ENCODE measurements around the gene MAML2.

MAML2 gene

GRCh38 chr11:96256215-96257011, 86.6 kb downstream of the MAML2 start:
- in situ Hi-C loops (cut with HindIII; ENCODE audit: low sequenced_read_pairs) = no loop called here
- no peak for TF ChIP-seq CTCF (IDR thresholded peaks at IDR 0.05; ENCODE audit: low read depth, low read length)
- H3K4me3 ChIP-seq (ENCODE audit: low read depth, low read length) = no peak overlapping the region
- no peak for DNase-seq (ENCODE audit: low read depth, low spot score)

GRCh38 chr11:96254854-96255253, 88.1 kb downstream of the MAML2 start:
- in situ Hi-C loops (cut with HindIII; ENCODE audit: low sequenced_read_pairs) = no loop called here
- TF ChIP-seq CTCF (IDR thresholded peaks at IDR 0.05; ENCODE audit: low read depth, low read length) = no peak
- no peak overlapping the region for H3K4me3 ChIP-seq (ENCODE audit: low read depth, low read length)
- DNase-seq (ENCODE audit: low read depth, low spot score) = no peak

- in situ Hi-C loops (cut with HindIII; ENCODE audit: low sequenced_read_pairs) = no loop called here
- TF ChIP-seq CTCF (IDR thresholded peaks at IDR 0.05; ENCODE audit: low read depth, low read length) = no peak
These were observed 88.9 kb downstream of the MAML2 start for GRCh38 chr11:96254087-96254486.

DNA sequence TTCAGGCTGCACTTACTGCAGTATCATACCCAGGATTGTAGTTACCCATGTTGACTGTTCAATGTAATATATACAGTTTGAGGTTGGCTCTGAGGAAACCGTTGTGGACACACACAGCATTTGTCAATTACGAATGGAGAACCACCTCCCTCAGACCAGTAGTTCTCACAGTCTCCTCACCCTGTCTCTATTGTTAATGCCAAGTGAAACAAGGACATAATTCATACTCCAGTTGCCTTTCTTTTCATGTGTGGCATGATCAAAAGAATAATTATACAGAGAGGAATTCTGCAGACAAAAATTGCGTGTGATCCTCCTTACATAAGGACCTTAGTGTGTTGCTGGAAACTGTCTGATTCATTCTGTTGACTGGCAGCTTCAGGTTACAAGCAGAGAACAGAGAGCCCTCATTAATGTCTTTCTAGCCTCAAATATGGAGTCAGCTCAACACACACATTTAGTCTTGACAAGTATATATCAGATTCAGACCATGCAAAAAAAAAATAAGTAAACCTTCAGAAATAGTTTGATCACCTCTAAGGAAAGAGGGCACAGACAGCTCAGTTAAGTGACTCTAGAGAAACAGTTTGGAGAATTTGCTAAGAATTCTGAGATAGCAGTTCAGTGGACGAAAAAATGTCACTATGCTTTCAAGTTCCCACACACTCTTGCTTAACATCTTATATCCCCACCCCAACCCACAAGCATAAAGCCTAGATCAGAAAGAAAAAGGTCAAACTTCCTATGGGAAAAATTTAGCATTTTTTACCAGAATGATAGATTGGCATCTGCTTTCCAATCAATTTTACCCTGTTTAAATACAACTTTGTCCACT, 96.1 kb downstream of the MAML2 start:
- H3K4me3 ChIP-seq (ENCODE audit: low read depth, low read length) = no peak overlapping the region
- in situ Hi-C loops (cut with HindIII; ENCODE audit: low sequenced_read_pairs) = no loop called here
- DNase-seq (ENCODE audit: low read depth, low spot score) = peak; percentile 84
- TF ChIP-seq CTCF (IDR thresholded peaks at IDR 0.05; ENCODE audit: low read depth, low read length) = no peak

More at GRCh38 chr11:96254087-96254486, 88.9 kb downstream of the MAML2 start:
- DNase-seq (ENCODE audit: low read depth, low spot score) = peak; percentile 77
- no peak overlapping the region for H3K4me3 ChIP-seq (ENCODE audit: low read depth, low read length)

DNA sequence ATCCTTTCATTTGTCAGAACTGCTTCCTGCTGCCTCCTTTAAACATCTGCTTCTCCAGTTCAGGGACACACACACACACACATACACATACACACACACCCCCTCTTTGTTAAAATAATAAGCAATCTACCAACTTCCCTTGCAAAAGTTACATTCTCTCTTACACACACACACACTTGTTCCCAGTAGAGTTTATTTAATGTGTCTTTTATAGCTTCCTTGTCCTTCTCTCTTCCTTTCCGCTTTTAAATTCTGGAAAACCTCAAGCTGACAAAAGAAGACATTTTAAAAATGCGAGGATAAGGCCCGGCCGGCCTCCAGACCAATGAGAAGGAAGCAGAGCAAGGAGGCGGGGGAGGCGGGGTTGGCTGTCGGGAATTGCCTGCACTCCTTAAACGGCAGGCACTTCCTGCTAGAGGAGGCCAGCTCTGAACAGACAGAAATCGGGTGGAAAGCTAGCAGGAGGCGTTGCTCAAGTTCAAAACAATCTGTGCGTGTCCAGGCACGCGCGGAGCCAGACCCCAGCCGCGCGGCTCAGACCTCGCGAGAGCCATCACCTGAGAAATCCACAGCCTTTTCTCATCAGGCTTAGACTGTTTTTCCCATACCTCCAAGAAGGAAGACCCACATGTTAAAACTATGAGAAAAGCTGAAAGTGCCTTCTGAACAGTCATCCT, 99.9 kb downstream of the MAML2 start:
- H3K4me3 ChIP-seq (ENCODE audit: low read depth, low read length) = peak overlapping the region; percentile 43
- no peak for TF ChIP-seq CTCF (IDR thresholded peaks at IDR 0.05; ENCODE audit: low read depth, low read length)
- in situ Hi-C loops (cut with HindIII; ENCODE audit: low sequenced_read_pairs) = no loop called here
- peak; percentile 99 for DNase-seq (ENCODE audit: low read depth, low spot score)

DNA sequence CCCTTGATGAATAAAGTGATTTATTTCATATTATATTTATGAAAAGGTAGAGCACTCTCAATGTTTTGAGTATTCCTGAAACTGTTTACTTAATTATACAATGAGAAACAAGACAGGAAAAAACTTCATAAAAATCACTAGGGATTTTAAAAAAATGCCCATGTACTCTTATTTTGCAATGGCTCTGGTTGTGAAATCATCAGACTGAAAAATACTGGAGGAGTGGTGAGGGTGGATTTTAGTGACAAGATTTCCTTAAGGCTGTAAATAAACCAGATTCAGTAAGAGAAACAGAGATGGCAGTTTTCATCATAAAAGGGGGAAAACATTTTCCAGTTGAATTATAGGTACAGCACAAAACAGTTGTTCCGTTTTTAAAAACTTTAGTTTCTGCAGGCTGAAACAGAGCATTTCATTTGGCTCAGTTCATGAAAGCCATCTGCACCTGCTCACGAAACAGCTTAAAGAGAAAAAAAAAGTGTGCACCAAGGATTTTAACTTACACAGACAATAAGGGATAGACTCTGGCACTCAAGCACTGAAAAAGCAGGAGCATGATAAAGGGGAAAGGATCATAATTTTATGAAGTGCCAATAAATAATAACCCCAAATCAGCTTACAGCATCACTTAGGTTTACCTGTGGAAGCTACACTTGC, 100.7 kb downstream of the MAML2 start:
- no peak overlapping the region for H3K4me3 ChIP-seq (ENCODE audit: low read depth, low read length)
- TF ChIP-seq CTCF (IDR thresholded peaks at IDR 0.05; ENCODE audit: low read depth, low read length) = no peak
- in situ Hi-C loops (cut with HindIII; ENCODE audit: low sequenced_read_pairs) = no loop called here
- no peak for DNase-seq (ENCODE audit: low read depth, low spot score)

Measured in astrocyte of the spinal cord (primary cell).